ENCODE data around the gene CDHR2. TPM values are rescaled to one million over a fixed set of nuclear protein-coding genes. Genes with fewer than 3 reads are reported as not detected.
A peak's percentile ranks its signal among the peaks of the same experiment; 100 is the strongest.

CDHR2 gene
- not detected for polyA plus RNA-seq

GRCh38 chr5:176548967-176549444 lies at the start of gene CDHR2:
Gene CDHR2, plus strand, starts transcription at chr5:176549342. Its CDS starts 16,011 bp downstream, at chr5:176565353.
- DNase-seq = no peak
- Mint-ChIP-seq H3K4me1 (peaks cover 32 to 33% of the 10 kb centered on the region in 2 donors), H3K36me3 (no peaks in the 10 kb centered on the region), H3K9me3 (no peaks in the 10 kb centered on the region), H3K27ac (peak within 1 kb of the TSS in 1 of 6 donors; percentile 40), H3K4me3 (peak within 1 kb of the TSS in 1 of 5 donors; percentile 33), H3K27me3 (ENCODE audit: low read depth in 3 of 3) (peaks cover 0 to 2% (median 0%) of the 10 kb centered on the region in 3 donors)

- Mint-ChIP-seq H3K9me3 (no peaks in the 10 kb centered on the region), H3K36me3 (peaks cover 41 to 59% (median 44%) of the 10 kb centered on the region in 3 donors), H3K27ac (no peak overlapping the region), H3K4me3 (no peak overlapping the region), H3K4me1 (no peaks in the 10 kb centered on the region), H3K27me3 (ENCODE audit: low read depth in 3 of 3) (peaks cover 0 to 2% (median 0%) of the 10 kb centered on the region in 3 donors)
- DNase-seq = no peak
Measured at GRCh38 chr5:176500511-176500910, 48.6 kb upstream of the CDHR2 start.

- Mint-ChIP-seq H3K4me1 (no peaks in the 10 kb centered on the region), H3K27me3 (ENCODE audit: low read depth in 3 of 3) (peaks cover 0 to 2% (median 0%) of the 10 kb centered on the region in 3 donors), H3K27ac (peak overlapping the region in 1 of 6 donors; percentile 17), H3K9me3 (no peaks in the 10 kb centered on the region), H3K4me3 (no peak overlapping the region), H3K36me3 (peaks cover 38 to 57% (median 38%) of the 10 kb centered on the region in 3 donors)
- no peak for DNase-seq
Measured at GRCh38 chr5:176501333-176501732, 47.8 kb upstream of the CDHR2 start.

GRCh38 chr5:176503496-176503895 lies 45.6 kb upstream of the CDHR2 start:
- peaks cover 0 to 2% (median 1%) of the 10 kb centered on the region in 3 donors for H3K27me3 Mint-ChIP-seq (ENCODE audit: low read depth in 3 of 3)
- no peak overlapping the region for H3K27ac Mint-ChIP-seq
- no peak for DNase-seq
- H3K4me1 Mint-ChIP-seq = no peaks in the 10 kb centered on the region
- H3K36me3 Mint-ChIP-seq = peaks cover 41 to 64% (median 46%) of the 10 kb centered on the region in 3 donors
- H3K9me3 Mint-ChIP-seq = no peaks in the 10 kb centered on the region
- H3K4me3 Mint-ChIP-seq = no peak overlapping the region

- Mint-ChIP-seq H3K27ac (peak overlapping the region in 1 of 6 donors; percentile 53), H3K4me3 (no peak overlapping the region), H3K27me3 (ENCODE audit: low read depth in 3 of 3) (peaks cover 0 to 2% (median 1%) of the 10 kb centered on the region in 3 donors), H3K4me1 (peaks cover 0 to 4% of the 10 kb centered on the region in 2 donors), H3K36me3 (peaks cover 19 to 52% (median 35%) of the 10 kb centered on the region in 3 donors), H3K9me3 (no peaks in the 10 kb centered on the region)
- DNase-seq = no peak
Measured at GRCh38 chr5:176507911-176508310, 41.2 kb upstream of the CDHR2 start.

GRCh38 chr5:176508603-176509002 lies 40.5 kb upstream of the CDHR2 start:
- H3K4me1 Mint-ChIP-seq = peaks cover 0 to 4% of the 10 kb centered on the region in 2 donors
- H3K36me3 Mint-ChIP-seq = peaks cover 19 to 50% (median 35%) of the 10 kb centered on the region in 3 donors
- peaks cover 0 to 2% (median 1%) of the 10 kb centered on the region in 3 donors for H3K27me3 Mint-ChIP-seq (ENCODE audit: low read depth in 3 of 3)

GRCh38 chr5:176513788-176514187 lies 35.4 kb upstream of the CDHR2 start:
- no peak for DNase-seq
- H3K36me3 Mint-ChIP-seq = peaks cover 0 to 10% (median 9%) of the 10 kb centered on the region in 3 donors
- H3K4me3 Mint-ChIP-seq = no peak overlapping the region
- H3K4me1 Mint-ChIP-seq = peaks cover 18 to 22% of the 10 kb centered on the region in 2 donors
- peaks cover 3 to 5% (median 4%) of the 10 kb centered on the region in 3 donors for H3K27me3 Mint-ChIP-seq (ENCODE audit: low read depth in 3 of 3)
- H3K27ac Mint-ChIP-seq = peak overlapping the region in 4 of 6 donors; percentile 45 to 74 (median 52)
- H3K9me3 Mint-ChIP-seq = no peaks in the 10 kb centered on the region

More at GRCh38 chr5:176508603-176509002, 40.5 kb upstream of the CDHR2 start:
- Mint-ChIP-seq H3K9me3 (no peaks in the 10 kb centered on the region), H3K4me3 (no peak overlapping the region), H3K27ac (peak overlapping the region in 1 of 6 donors; percentile 46)
- no peak for DNase-seq

GRCh38 chr5:176514244-176514950 lies 34.7 kb upstream of the CDHR2 start:
- H3K4me3 Mint-ChIP-seq = no peak overlapping the region
- no peaks in the 10 kb centered on the region for H3K9me3 Mint-ChIP-seq
- DNase-seq = no peak
- H3K27me3 Mint-ChIP-seq (ENCODE audit: low read depth in 3 of 3) = peaks cover 3 to 5% (median 4%) of the 10 kb centered on the region in 3 donors
- H3K36me3 Mint-ChIP-seq = peaks cover 0 to 6% (median 6%) of the 10 kb centered on the region in 3 donors
- peak overlapping the region in 4 of 6 donors; percentile 45 to 74 (median 56) for H3K27ac Mint-ChIP-seq
- H3K4me1 Mint-ChIP-seq = peaks cover 18 to 22% of the 10 kb centered on the region in 2 donors

GRCh38 chr5:176515396-176515795 lies 33.7 kb upstream of the CDHR2 start:
- Mint-ChIP-seq H3K4me3 (no peak overlapping the region), H3K27ac (peak overlapping the region in 1 of 6 donors; percentile 7), H3K36me3 (no peaks in the 10 kb centered on the region), H3K27me3 (ENCODE audit: low read depth in 3 of 3) (peaks cover 3 to 5% (median 4%) of the 10 kb centered on the region in 3 donors), H3K9me3 (no peaks in the 10 kb centered on the region), H3K4me1 (peaks cover 20 to 24% of the 10 kb centered on the region in 2 donors)
- DNase-seq = no peak

GRCh38 chr5:176517053-176517661 lies 32.0 kb upstream of the CDHR2 start:
- Mint-ChIP-seq H3K9me3 (no peaks in the 10 kb centered on the region), H3K27me3 (ENCODE audit: low read depth in 3 of 3) (peaks cover 3 to 7% (median 5%) of the 10 kb centered on the region in 3 donors), H3K4me1 (peaks cover 24 to 26% of the 10 kb centered on the region in 2 donors), H3K4me3 (peak overlapping the region; percentile 60 to 76 (median 64)), H3K36me3 (no peaks in the 10 kb centered on the region), H3K27ac (peak overlapping the region; percentile 46 to 90 (median 72))
- DNase-seq = peak; percentile 60 to 67 (median 67)

- no peak for DNase-seq
- peak overlapping the region in 1 of 6 donors; percentile 79 for H3K27ac Mint-ChIP-seq
- no peaks in the 10 kb centered on the region for H3K9me3 Mint-ChIP-seq
- H3K36me3 Mint-ChIP-seq = no peaks in the 10 kb centered on the region
- H3K27me3 Mint-ChIP-seq (ENCODE audit: low read depth in 3 of 3) = peaks cover 3 to 10% (median 5%) of the 10 kb centered on the region in 3 donors
- H3K4me3 Mint-ChIP-seq = no peak overlapping the region
- H3K4me1 Mint-ChIP-seq = peaks cover 29 to 33% of the 10 kb centered on the region in 2 donors
Measured at GRCh38 chr5:176519810-176520720, 29.1 kb upstream of the CDHR2 start.

GRCh38 chr5:176521286-176521685 lies 27.9 kb upstream of the CDHR2 start:
- peak overlapping the region in 1 of 6 donors; percentile 57 for H3K27ac Mint-ChIP-seq
- H3K4me1 Mint-ChIP-seq = peaks cover 29 to 33% of the 10 kb centered on the region in 2 donors
- DNase-seq = no peak
- H3K4me3 Mint-ChIP-seq = no peak overlapping the region
- H3K36me3 Mint-ChIP-seq = peaks cover 0 to 2% (median 0%) of the 10 kb centered on the region in 3 donors
- no peaks in the 10 kb centered on the region for H3K9me3 Mint-ChIP-seq
- H3K27me3 Mint-ChIP-seq (ENCODE audit: low read depth in 3 of 3) = peaks cover 3 to 8% (median 3%) of the 10 kb centered on the region in 3 donors

GRCh38 chr5:176521699-176522263 lies 27.4 kb upstream of the CDHR2 start:
- no peaks in the 10 kb centered on the region for H3K9me3 Mint-ChIP-seq
- peaks cover 27 to 30% of the 10 kb centered on the region in 2 donors for H3K4me1 Mint-ChIP-seq
- no peak for DNase-seq

More at GRCh38 chr5:176521699-176522263, 27.4 kb upstream of the CDHR2 start:
- Mint-ChIP-seq H3K27me3 (ENCODE audit: low read depth in 3 of 3) (peaks cover 3 to 8% (median 3%) of the 10 kb centered on the region in 3 donors), H3K36me3 (peaks cover 0 to 2% (median 0%) of the 10 kb centered on the region in 3 donors), H3K4me3 (no peak overlapping the region), H3K27ac (peak overlapping the region in 3 of 6 donors; percentile 15 to 68 (median 57))
